Endothelial cell of umbilical vein (primary cell): Measurements from ENCODE around the gene AKR7A3. TPM values are rescaled to one million over a fixed set of nuclear protein-coding genes. Genes with fewer than 3 reads are reported as not detected.
"Not testable (repeated sequence)": the region's sequence is repeated elsewhere in the genome, so short reads cannot be mapped to it uniquely, and the experiment has no call there.

ENCODE experiments used
- BruUV-seq: library from RNA; stranded (reverse); fragments of 400-500 nt; replicated peaks from 2 replicates; lab custom pipeline; 2021; lab: Mats Ljungman, UMichigan
- CTCF ChIA-PET: fragments of 300-600, 350-600 bp; sonication (Branson Sonifier 250); formaldehyde crosslinking; loops from one replicate; lab custom pipeline; 2021; ENCODE audit warnings: antibody characterized with exemption, inconsistent platforms; lab: Charles Lee
- POLR2A ChIA-PET: fragments of 300-600, 350-600 bp; sonication (Branson Sonifier 250); formaldehyde crosslinking; loops from one replicate; lab custom pipeline; 2021; ENCODE audit warnings: antibody characterized with exemption, inconsistent platforms; lab: Charles Lee
- DNase-seq: peaks from one replicate; pipeline ENCODE4 v3.0.0-alpha.2; 2011; ENCODE audit warnings: low read depth, low spot score
- FAIRE-seq: peaks from 2 replicates; lab custom pipeline; 2011; peaks lifted over from hg19 to GRCh38; lab: Jason Lieb, UNC
- H2AFZ ChIP-seq: 2 replicates; pipeline ENCODE4 v1.6.0; 2012; ENCODE audit warnings: low read depth, low read length, control low read depth, inconsistent platforms
- H3K27ac ChIP-seq: 2 replicates; pipeline ENCODE4 v1.5.1; 2011; ENCODE audit warnings: low read depth, mild to moderate bottlenecking, control low read depth, low read length, moderate library complexity; ENCODE audit not compliant: insufficient read depth
- H3K27me3 ChIP-seq, 2 experiments: 2 replicates each; pipeline versions ENCODE4 v1.6.0 to v1.6.1; 2011; ENCODE audit warnings: low read length in 2 of 2, mixed read lengths in 1 of 2; ENCODE audit not compliant: control insufficient read depth in 2 of 2, insufficient read depth in 2 of 2
- H3K36me3 ChIP-seq, 2 experiments: 2 replicates in 1 of 2; 3 replicates in 1 of 2; pipeline ENCODE4 v1.5.1; 2011; ENCODE audit warnings: low read length in 2 of 2, mild to moderate bottlenecking in 1 of 2, moderate library complexity in 1 of 2; ENCODE audit not compliant: control insufficient read depth in 2 of 2, insufficient read depth in 2 of 2; ENCODE audit errors: extremely low read depth in 1 of 2
- H3K4me1 ChIP-seq: 3 replicates; pipeline ENCODE4 v1.5.1; 2011; ENCODE audit warnings: mild to moderate bottlenecking, low read length; ENCODE audit not compliant: control insufficient read depth, insufficient read depth; ENCODE audit errors: extremely low read depth
- H3K4me2 ChIP-seq: 2 replicates; pipeline ENCODE4 v1.6.1; 2011; ENCODE audit warnings: low read length, control low read depth, mixed read lengths; ENCODE audit not compliant: insufficient read depth
- H3K4me3 ChIP-seq, 3 experiments: fragments of 200-600 bp in 1 of 3; sonication (generic), shearing (Covaris generic) in 1 of 3; replicated peaks in 1 of 3; 2 replicates each; pipeline ENCODE4 v1.5.1; 2011 to 2016; ENCODE audit warnings: control low read depth in 3 of 3, low read length in 3 of 3, mild to moderate bottlenecking in 2 of 3, inconsistent platforms in 1 of 3, low read depth in 1 of 3, moderate library complexity in 1 of 3; ENCODE audit not compliant: insufficient read depth in 1 of 3
- H3K79me2 ChIP-seq: 2 replicates; pipeline ENCODE4 v1.6.0; 2012; ENCODE audit warnings: low read length, inconsistent platforms; ENCODE audit not compliant: control insufficient read depth, insufficient read depth
- H3K9ac ChIP-seq: replicated peaks from 2 replicates; pipeline ENCODE3; 2011; ENCODE audit warnings: low read length, control low read depth; ENCODE audit not compliant: insufficient read depth; ENCODE audit errors: extremely low read depth
- H3K9me1 ChIP-seq: replicated peaks from 3 replicates; pipeline ENCODE4 v1.6.0; 2011; ENCODE audit warnings: mild to moderate bottlenecking, low read length; ENCODE audit not compliant: control insufficient read depth, insufficient read depth; ENCODE audit errors: extremely low read depth
- H3K9me3 ChIP-seq: replicated peaks from 2 replicates; pipeline ENCODE4 v1.5.1; 2012; ENCODE audit warnings: low read length, inconsistent platforms; ENCODE audit not compliant: control insufficient read depth, insufficient read depth
- H4K20me1 ChIP-seq: replicated peaks from 2 replicates; pipeline ENCODE3; 2011; ENCODE audit warnings: mild to moderate bottlenecking, low read length; ENCODE audit not compliant: control insufficient read depth, insufficient read depth; ENCODE audit errors: extremely low read depth
- CTCF ChIP-seq, 2 donors: IDR thresholded peaks; 1 replicate in 1 of 2; 2 replicates in 1 of 2; pipeline ENCODE4 v1.5.1; 2011; ENCODE audit warnings: low read length in 2 of 2, mild to moderate bottlenecking in 2 of 2, moderate library complexity in 2 of 2, control low read depth in 1 of 2, inconsistent platforms in 1 of 2, low read depth in 1 of 2; ENCODE audit not compliant: insufficient read depth in 1 of 2; ENCODE audit errors: extremely low read depth in 1 of 2
- EZH2 ChIP-seq: IDR thresholded peaks from 2 replicates; pipeline ENCODE4 v1.6.1; 2012; ENCODE audit warnings: borderline replicate concordance, low read depth, mild to moderate bottlenecking, moderate library complexity, low read length, inconsistent platforms; ENCODE audit not compliant: severe bottlenecking
- GATA2 ChIP-seq: IDR thresholded peaks from 2 replicates; pipeline ENCODE4 v1.7.0; 2011; ENCODE audit warnings: low read depth, mild to moderate bottlenecking, moderate library complexity, mixed read lengths, low read length; ENCODE audit not compliant: insufficient read length, insufficient read depth
- MYC ChIP-seq: IDR thresholded peaks from one replicate; pipeline ENCODE4 v1.6.1; 2011; ENCODE audit warnings: mild to moderate bottlenecking, low read depth, low read length
- POLR2A ChIP-seq: IDR thresholded peaks from 2 replicates; pipeline ENCODE4 v1.6.1; 2012; ENCODE audit warnings: low read depth, mild to moderate bottlenecking, control low read depth, low read length
- dilution Hi-C: fragments of 300-500 bp; cut with MboI; formaldehyde crosslinking; loops from one replicate; pipeline ENCODE4 v1.15.0; 2019; ENCODE audit warnings: low sequenced_read_pairs; ENCODE audit not compliant: extremely low pct_ligation_motif_present
- intact Hi-C: fragments of 100-400 bp; cut with micrococcal nuclease; formaldehyde crosslinking; loops from one replicate; pipeline ENCODE4 v1.10.0; 2022
- polyA plus RNA-seq, 4 experiments: library from polyadenylated mRNA; depleted of rRNA in 3 of 4; stranded (reverse) in 3 of 4; unstranded in 1 of 4; fragments of >200 nt; gene quantifications; 2 replicates each; pipeline versions ENCODE4 v1.2.1 to v1.2.3, GENCODE V29; 2011 to 2012; ENCODE audit warnings: missing spikeins in 1 of 4
- total RNA-seq: library from RNA; stranded (reverse); gene quantifications from 2 replicates; pipeline ENCODE4 v1.2.3, GENCODE V29; 2021
- TF ChIP-seq, protein P1 (sequence below): IDR thresholded peaks from 2 replicates; pipeline ENCODE4 v1.6.1; 2011; ENCODE audit not compliant: insufficient read depth, insufficient read length

The AKR7A3 gene
- total and polyA plus RNA-seq, 2 donors (not counting 3 experiments of a cell fraction or from before 2014, with no cell fraction given), result 0.49 to 0.50 TPM

DNA sequence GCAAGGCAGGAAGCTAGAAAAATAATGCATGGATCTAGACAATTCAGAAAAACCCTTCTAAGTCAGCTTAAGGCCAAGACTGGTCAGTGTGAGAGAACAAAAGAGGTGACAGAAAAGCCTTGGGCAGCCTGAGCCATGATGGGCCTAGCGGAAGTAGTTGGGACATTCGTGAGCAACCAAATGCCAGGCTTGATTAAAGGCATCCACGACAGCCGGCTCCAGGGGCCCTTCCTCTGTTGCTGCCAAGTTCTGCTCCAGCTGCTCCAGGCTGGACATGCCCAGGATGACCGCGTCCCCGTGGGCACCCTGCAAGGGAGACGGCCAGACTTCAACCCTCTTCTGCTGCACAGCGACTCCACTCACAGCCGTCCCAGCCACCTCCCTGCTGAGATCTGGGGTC, 15.5 kb upstream of the AKR7A3 start:
- H3K9me3 ChIP-seq, H3K9me1 ChIP-seq, H3K4me1 ChIP-seq, H3K9ac ChIP-seq, H2AFZ ChIP-seq, POLR2A ChIA-PET, H3K27ac ChIP-seq, CTCF ChIA-PET, DNase-seq, H3K4me2 ChIP-seq, dilution Hi-C loops, FAIRE-seq, H3K4me3 ChIP-seq, intact Hi-C loops, H3K79me2 ChIP-seq, H4K20me1 ChIP-seq, BruUV-seq, H3K27me3 ChIP-seq: not testable (repeated sequence)
- H3K36me3 ChIP-seq, result peaks cover 8 to 20% of the 10 kb centered on the region in 2 experiments

- CTCF ChIA-PET, result no interaction called here
- DNase-seq (no peak), FAIRE-seq (no peak)
- H3K4me2 ChIP-seq, result no peak overlapping the region
- no peaks in the 10 kb centered on the region for H3K27me3 ChIP-seq
- no peak overlapping the region for H3K27ac ChIP-seq
- no peak overlapping the region for H3K4me3 ChIP-seq
- no peaks in the 10 kb centered on the region for H3K79me2 ChIP-seq
- intact Hi-C loops (no loop called here), dilution Hi-C loops (no loop called here)
- POLR2A ChIA-PET, result no interaction called here
- no peak overlapping the region for H2AFZ ChIP-seq
- BruUV-seq, result no TSS peak
- H3K9me1 ChIP-seq, result no peaks in the 10 kb centered on the region
- H3K4me1 ChIP-seq, result no peaks in the 10 kb centered on the region
- peaks cover 5 to 7% of the 10 kb centered on the region in 2 experiments for H3K36me3 ChIP-seq
- no peaks in the 10 kb centered on the region for H4K20me1 ChIP-seq
- H3K9me3 ChIP-seq, result no peaks in the 10 kb centered on the region
- TF ChIP-seq POLR2A (no peak), CTCF (IDR thresholded peaks at IDR 0.05; ENCODE audit: extremely low read depth in 1 of 2, insufficient read depth in 1 of 2, low read depth in 1 of 2, low read length in 2 of 2) (no peak), MYC (no peak), GATA2 (no peak), EZH2 (no peak)
- TF ChIP-seq, protein P1, sequence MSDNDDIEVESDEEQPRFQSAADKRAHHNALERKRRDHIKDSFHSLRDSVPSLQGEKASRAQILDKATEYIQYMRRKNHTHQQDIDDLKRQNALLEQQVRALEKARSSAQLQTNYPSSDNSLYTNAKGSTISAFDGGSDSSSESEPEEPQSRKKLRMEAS, result no peak
- H3K9ac ChIP-seq, result no peak overlapping the region
Observed at GRCh38 chr1:19300211-19300610, 11.6 kb upstream of the AKR7A3 start.
